Suprapubic skin (tissue), 4 donors: Measurements from ENCODE around the gene TRIM71.

Source experiments
- CTCF ChIP-seq, 2 donors: fragments of 200-600 bp in 1 of 2; fragments of 450-650 bp in 1 of 2; sonication (generic) in 1 of 2; IDR thresholded peaks; one replicate each; pipeline ENCODE4 v1.5.1; 2016 to 2019; ENCODE audit warnings: antibody characterized with exemption in 2 of 2, mild to moderate bottlenecking in 1 of 2, moderate library complexity in 1 of 2
- POLR2A ChIP-seq, 2 donors: fragments of 450-650 bp; IDR thresholded peaks; one replicate each; pipeline ENCODE4 v1.6.1; 2017; ENCODE audit warnings: antibody characterized with exemption in 2 of 2, mild to moderate bottlenecking in 2 of 2, moderate library complexity in 2 of 2
- POLR2AphosphoS5 ChIP-seq, 3 donors: sonication (generic); formaldehyde crosslinking; IDR thresholded peaks; one replicate each; pipeline ENCODE4 v1.6.1; 2017; ENCODE audit warnings: antibody characterized with exemption in 3 of 3

GRCh38 chr3:32842987-32843386 is 25.2 kb downstream of the TRIM71 start:
- TF ChIP-seq CTCF (IDR thresholded peaks at IDR 0.05) = no peak
- no peak for TF ChIP-seq POLR2AphosphoS5 (IDR thresholded peaks at IDR 0.05)
- no peak for TF ChIP-seq POLR2A (IDR thresholded peaks at IDR 0.05)
